H9 (cell line): ENCODE results near the gene RRP9. TPM values are rescaled to one million over a fixed set of nuclear protein-coding genes. Genes with fewer than 3 reads are reported as not detected.

ENCODE experiments used
- DNase-seq: peaks from one replicate; pipeline ENCODE4 v3.0.0-alpha.2; 2017
- H2AFZ ChIP-seq: one replicate; pipeline ENCODE4 v1.6.1; 2013; ENCODE audit warnings: mild to moderate bottlenecking, low read length, control low read depth, moderate library complexity
- H2AK5ac ChIP-seq: 2 replicates; pipeline ENCODE4 v1.6.1; 2013; ENCODE audit warnings: low read length, control low read depth, mixed read lengths; ENCODE audit not compliant: insufficient read length
- H2BK120ac ChIP-seq: one replicate; pipeline ENCODE4 v1.6.1; 2013; ENCODE audit warnings: low read depth, mild to moderate bottlenecking, low read length, control low read depth, inconsistent platforms; ENCODE audit not compliant: poor library complexity, severe bottlenecking
- H2BK12ac ChIP-seq: 2 replicates; pipeline ENCODE4 v1.6.1; 2013; ENCODE audit warnings: low read length, control low read depth, mixed read lengths, low read depth; ENCODE audit not compliant: insufficient read length
- H2BK15ac ChIP-seq: 2 replicates; pipeline ENCODE4 v1.6.1; 2013; ENCODE audit warnings: low read depth, low read length, control low read depth
- H2BK20ac ChIP-seq: one replicate; pipeline ENCODE4 v1.6.1; 2013; ENCODE audit warnings: low read depth, mild to moderate bottlenecking, low read length, control low read depth, inconsistent platforms; ENCODE audit not compliant: poor library complexity, severe bottlenecking
- H2BK5ac ChIP-seq: 2 replicates; pipeline ENCODE4 v1.6.1; 2013; ENCODE audit warnings: low read length, control low read depth, mixed read lengths; ENCODE audit not compliant: insufficient read length
- H3K14ac ChIP-seq: 2 replicates; pipeline ENCODE4 v1.6.1; 2013; ENCODE audit warnings: low read length, control low read depth; ENCODE audit not compliant: insufficient read depth
- H3K18ac ChIP-seq: 2 replicates; pipeline ENCODE4 v1.6.1; 2013; ENCODE audit warnings: low read depth, mild to moderate bottlenecking, mixed read lengths, low read length, control low read depth; ENCODE audit not compliant: insufficient read length
- H3K23ac ChIP-seq: 2 replicates; pipeline ENCODE4 v1.6.1; 2013; ENCODE audit warnings: low read length, control low read depth, mixed read lengths, low read depth; ENCODE audit not compliant: insufficient read length
- H3K23me2 ChIP-seq: 2 replicates; pipeline ENCODE4 v1.6.1; 2013; ENCODE audit warnings: low read depth, mild to moderate bottlenecking, mixed read lengths, low read length, control low read depth; ENCODE audit not compliant: insufficient read length, poor library complexity, severe bottlenecking
- H3K27ac ChIP-seq: 2 replicates; pipeline ENCODE4 v1.5.1; 2013; ENCODE audit warnings: low read length, control low read depth, mixed read lengths, low read depth; ENCODE audit not compliant: insufficient read length
- H3K27me3 ChIP-seq: 2 replicates; pipeline ENCODE4 v1.6.1; 2013; ENCODE audit warnings: low read length, control low read depth, inconsistent platforms; ENCODE audit not compliant: insufficient read depth
- H3K4ac ChIP-seq: 2 replicates; pipeline ENCODE4 v1.6.1; 2013; ENCODE audit warnings: low read depth, mild to moderate bottlenecking, control low read depth, inconsistent platforms, low read length, moderate library complexity
- H3K4me1 ChIP-seq: 2 replicates; pipeline ENCODE4 v1.6.1; 2013; ENCODE audit warnings: low read length, control low read depth, inconsistent platforms; ENCODE audit not compliant: insufficient read depth
- H3K4me2 ChIP-seq: 2 replicates; pipeline ENCODE4 v1.6.1; 2013; ENCODE audit warnings: low read length, control low read depth, mixed read lengths; ENCODE audit not compliant: insufficient read length, insufficient read depth
- H3K56ac ChIP-seq: 2 replicates; pipeline ENCODE4 v1.6.1; 2013; ENCODE audit warnings: low read depth, mild to moderate bottlenecking, mixed read lengths, low read length, control low read depth; ENCODE audit not compliant: insufficient read length
- H3K79me1 ChIP-seq: 2 replicates; pipeline ENCODE4 v1.6.1; 2013; ENCODE audit warnings: low read depth, mild to moderate bottlenecking, moderate library complexity, low read length, control low read depth, inconsistent platforms; ENCODE audit not compliant: insufficient read depth, poor library complexity, severe bottlenecking
- H3K79me2 ChIP-seq: 2 replicates; pipeline ENCODE4 v1.6.1; 2013; ENCODE audit warnings: low read length, control low read depth, inconsistent platforms; ENCODE audit not compliant: insufficient read depth
- H3K9ac ChIP-seq: 2 replicates; pipeline ENCODE4 v1.6.1; 2013; ENCODE audit warnings: low read length, control low read depth, mixed read lengths; ENCODE audit not compliant: insufficient read length; ENCODE audit errors: extremely low read depth
- H3K9me3 ChIP-seq: one replicate; pipeline ENCODE4 v1.6.1; 2013; ENCODE audit warnings: low read depth, low read length, inconsistent platforms; ENCODE audit not compliant: control insufficient read depth
- H3T11ph ChIP-seq: one replicate; pipeline ENCODE4 v1.6.1; 2013; ENCODE audit warnings: mild to moderate bottlenecking, low read length, control low read depth, inconsistent platforms
- H4K20me1 ChIP-seq: one replicate; pipeline ENCODE4 v1.6.1; 2013; ENCODE audit not compliant: control insufficient read depth, insufficient read length, insufficient read depth
- H4K5ac ChIP-seq: 2 replicates; pipeline ENCODE4 v1.6.1; 2013; ENCODE audit warnings: low read depth, mild to moderate bottlenecking, mixed read lengths, low read length, control low read depth; ENCODE audit not compliant: insufficient read length
- H4K8ac ChIP-seq: replicated peaks from 2 replicates; pipeline ENCODE4 v1.6.1; 2013; ENCODE audit warnings: low read length, control low read depth, mixed read lengths, low read depth; ENCODE audit not compliant: insufficient read length
- H4K91ac ChIP-seq: 2 replicates; pipeline ENCODE4 v1.6.1; 2013; ENCODE audit warnings: low read depth, mild to moderate bottlenecking, moderate library complexity, mixed read lengths, low read length, control low read depth; ENCODE audit not compliant: insufficient read length
- H3K27ac Mint-ChIP-seq, 3 experiments: 2 replicates in 2 of 3; 3 replicates in 1 of 3; pipeline ENCODE4 v1.8.0; 2020 to 2021; ENCODE audit warnings: mixed read lengths in 3 of 3, mild to moderate bottlenecking in 1 of 3, moderate library complexity in 1 of 3
- H3K27me3 Mint-ChIP-seq: 2 replicates; pipeline ENCODE4 v1.8.0; 2021; ENCODE audit warnings: low read depth, mild to moderate bottlenecking, moderate library complexity, mixed read lengths
- H3K36me3 Mint-ChIP-seq, 3 experiments: 2 replicates in 2 of 3; 3 replicates in 1 of 3; pipeline ENCODE4 v1.8.0; 2020 to 2021; ENCODE audit warnings: low read depth in 3 of 3, mixed read lengths in 3 of 3; ENCODE audit not compliant: insufficient read depth in 1 of 3
- H3K4me1 Mint-ChIP-seq, 2 experiments: 2 replicates each; pipeline ENCODE4 v1.8.0; 2020; ENCODE audit warnings: mixed read lengths in 2 of 2
- H3K4me3 Mint-ChIP-seq, 2 experiments: 2 replicates in 1 of 2; 3 replicates in 1 of 2; pipeline ENCODE4 v1.8.0; 2020 to 2021; ENCODE audit warnings: mild to moderate bottlenecking in 2 of 2, mixed read lengths in 2 of 2, moderate library complexity in 1 of 2
- H3K9me3 Mint-ChIP-seq, 2 experiments: 2 replicates in 1 of 2; 3 replicates in 1 of 2; pipeline ENCODE4 v1.8.0; 2020; ENCODE audit warnings: mild to moderate bottlenecking in 2 of 2, mixed read lengths in 2 of 2, moderate library complexity in 1 of 2
- WGBS: extraction: QIAGEN DNeasy Blood & Tissue Kit; methylation state at CpG from one replicate; pipeline ENCODE4 v1.1.7; 2013; ENCODE audit warnings: missing lambda C conversion rate, low lambda C conversion rate, mixed read lengths; ENCODE audit not compliant: insufficient read length; ENCODE audit errors: extremely low coverage; 5-methylcytosine and 5-hydroxymethylcytosine counted together
- total RNA-seq: library from RNA; stranded (reverse); gene quantifications from 2 replicates; pipeline ENCODE4 v1.2.1, GENCODE V29; 2021
- TF ChIP-seq, protein P1 (sequence below): fragments of 200-600 bp; sonication (generic); conservative IDR thresholded peaks from 3 replicates; pipeline ENCODE4 v1.8.0; 2021; ENCODE audit warnings: antibody characterized with exemption, mild to moderate bottlenecking

The RRP9 gene
- total RNA-seq, 1 experiment from 2014 or later = 64.0 TPM

DNA sequence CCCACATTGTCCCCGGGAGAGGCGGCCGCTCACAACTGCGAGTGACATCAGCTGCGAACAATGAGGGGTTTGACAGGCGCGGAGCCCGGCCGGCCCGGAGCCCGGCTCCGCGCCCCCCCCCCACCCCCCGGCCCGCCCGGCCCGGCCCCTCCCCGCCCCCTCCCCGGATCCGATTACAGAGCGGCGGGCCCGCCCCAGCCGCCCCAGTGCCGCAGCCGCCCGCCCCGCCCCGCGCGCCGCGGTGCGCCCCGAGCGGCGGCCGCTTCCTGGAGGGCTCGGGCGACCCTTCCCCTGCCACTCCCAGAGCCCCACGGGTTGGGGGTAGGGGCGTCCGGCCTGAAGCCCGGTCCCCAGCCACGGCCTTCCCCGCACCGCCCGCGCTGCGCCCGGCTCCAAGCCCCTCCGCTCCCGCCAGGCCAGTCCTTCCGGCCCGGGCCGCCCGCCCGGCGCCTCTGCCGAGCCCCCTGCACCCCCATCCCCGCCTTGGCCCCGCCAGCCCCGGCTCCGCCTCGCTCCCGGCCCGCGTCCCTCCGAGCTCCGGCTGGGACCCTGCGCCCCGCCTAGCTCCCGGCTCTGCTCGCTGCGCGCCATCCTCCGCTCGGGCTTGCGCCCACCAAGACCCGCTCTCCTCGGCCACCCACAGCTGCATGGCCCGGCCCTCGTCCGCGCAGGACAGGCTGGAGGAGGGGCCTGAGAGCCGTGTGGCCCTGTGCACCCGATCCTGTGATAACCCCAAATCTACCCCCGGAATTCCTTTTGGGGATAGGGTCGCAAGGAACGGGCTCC, 25.9 kb upstream of the RRP9 start, which contains the start of gene PCBP4:
Gene PCBP4, minus strand, starts transcription at position 71 of the 786 bp plus-strand sequence. CDS start 6,214 bp downstream, outside the sequence.
- H2BK12ac ChIP-seq = peak within 1 kb of the TSS; percentile 88
- H3K27me3 ChIP-seq = no peaks in the 10 kb centered on the region
- peak within 1 kb of the TSS; percentile 80 to 89 for H3K4me3 Mint-ChIP-seq
- no peak within 1 kb of the TSS for H3K27ac ChIP-seq
- peak within 1 kb of the TSS; percentile 90 for H3K14ac ChIP-seq
- DNase-seq = peak; percentile 72
- H3K9ac ChIP-seq = peak within 1 kb of the TSS; percentile 71
- H3K18ac ChIP-seq = peak within 1 kb of the TSS; percentile 82
- H3K9me3 Mint-ChIP-seq = no peaks in the 10 kb centered on the region
- peak within 1 kb of the TSS; percentile 74 for H2BK120ac ChIP-seq
- H3K9me3 ChIP-seq = no peaks in the 10 kb centered on the region
- no peak within 1 kb of the TSS for H4K91ac ChIP-seq
- no peak within 1 kb of the TSS for H2AK5ac ChIP-seq
- H3K36me3 Mint-ChIP-seq = peaks cover 0 to 5% (median 2%) of the 10 kb centered on the region in 3 experiments; a peak in 4 of 7 replicates
- H3K4me2 ChIP-seq = peak within 1 kb of the TSS; percentile 67
- H3K4me1 ChIP-seq = peaks cover 11% of the 10 kb centered on the region; the same call in 1 of the 2 replicates
- H3K4ac ChIP-seq = peak within 1 kb of the TSS; percentile 73; the same call in 1 of the 2 replicates
- H4K20me1 ChIP-seq = no peaks in the 10 kb centered on the region
- no peak within 1 kb of the TSS for H4K5ac ChIP-seq
- no peak within 1 kb of the TSS for H4K8ac ChIP-seq
- H3K23me2 ChIP-seq = peaks cover 11% of the 10 kb centered on the region
- no CpG with 5 or more reads among the region's 90 CpGs for WGBS
- no peak within 1 kb of the TSS for H2AFZ ChIP-seq
- peaks cover 33% of the 10 kb centered on the region for H3K27me3 Mint-ChIP-seq
- peaks cover 45 to 68% of the 10 kb centered on the region in 2 experiments for H3K4me1 Mint-ChIP-seq
- peak within 1 kb of the TSS; percentile 70 to 98 (median 94); a peak in 6 of 7 replicates for H3K27ac Mint-ChIP-seq
- H3K56ac ChIP-seq = no peak within 1 kb of the TSS
- H3T11ph ChIP-seq = no peak within 1 kb of the TSS
- H2BK15ac ChIP-seq = no peak within 1 kb of the TSS
- TF ChIP-seq, protein P1, sequence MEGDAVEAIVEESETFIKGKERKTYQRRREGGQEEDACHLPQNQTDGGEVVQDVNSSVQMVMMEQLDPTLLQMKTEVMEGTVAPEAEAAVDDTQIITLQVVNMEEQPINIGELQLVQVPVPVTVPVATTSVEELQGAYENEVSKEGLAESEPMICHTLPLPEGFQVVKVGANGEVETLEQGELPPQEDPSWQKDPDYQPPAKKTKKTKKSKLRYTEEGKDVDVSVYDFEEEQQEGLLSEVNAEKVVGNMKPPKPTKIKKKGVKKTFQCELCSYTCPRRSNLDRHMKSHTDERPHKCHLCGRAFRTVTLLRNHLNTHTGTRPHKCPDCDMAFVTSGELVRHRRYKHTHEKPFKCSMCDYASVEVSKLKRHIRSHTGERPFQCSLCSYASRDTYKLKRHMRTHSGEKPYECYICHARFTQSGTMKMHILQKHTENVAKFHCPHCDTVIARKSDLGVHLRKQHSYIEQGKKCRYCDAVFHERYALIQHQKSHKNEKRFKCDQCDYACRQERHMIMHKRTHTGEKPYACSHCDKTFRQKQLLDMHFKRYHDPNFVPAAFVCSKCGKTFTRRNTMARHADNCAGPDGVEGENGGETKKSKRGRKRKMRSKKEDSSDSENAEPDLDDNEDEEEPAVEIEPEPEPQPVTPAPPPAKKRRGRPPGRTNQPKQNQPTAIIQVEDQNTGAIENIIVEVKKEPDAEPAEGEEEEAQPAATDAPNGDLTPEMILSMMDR = no peak
- no peaks in the 10 kb centered on the region for H3K79me1 ChIP-seq
- no peak within 1 kb of the TSS for H2BK20ac ChIP-seq
- H3K23ac ChIP-seq = no peak within 1 kb of the TSS
- no peak within 1 kb of the TSS for H2BK5ac ChIP-seq
- H3K79me2 ChIP-seq = no peaks in the 10 kb centered on the region
